D721Med (cell line): ENCODE results near the gene CFAP77.

Experiments used
- DNase-seq: peaks from one replicate; pipeline ENCODE4 v3.0.0; 2011; ENCODE audit warnings: low spot score; ENCODE audit not compliant: insufficient read length
- FAIRE-seq: peaks from 2 replicates; lab custom pipeline; 2011; peaks lifted over from hg19 to GRCh38; lab: Jason Lieb, UNC
- CTCF ChIP-seq: IDR thresholded peaks from 2 replicates; pipeline ENCODE4 v1.5.1; 2012; ENCODE audit warnings: mild to moderate bottlenecking, control low read depth; ENCODE audit not compliant: insufficient read depth; ENCODE audit errors: missing control alignments

CFAP77 gene

GRCh38 chr9:132507670-132508469 is 97.9 kb downstream of the CFAP77 start:
- TF ChIP-seq CTCF: peak; percentile 81
- peak; percentile 6 for FAIRE-seq
- peak; percentile 94 for DNase-seq

DNA sequence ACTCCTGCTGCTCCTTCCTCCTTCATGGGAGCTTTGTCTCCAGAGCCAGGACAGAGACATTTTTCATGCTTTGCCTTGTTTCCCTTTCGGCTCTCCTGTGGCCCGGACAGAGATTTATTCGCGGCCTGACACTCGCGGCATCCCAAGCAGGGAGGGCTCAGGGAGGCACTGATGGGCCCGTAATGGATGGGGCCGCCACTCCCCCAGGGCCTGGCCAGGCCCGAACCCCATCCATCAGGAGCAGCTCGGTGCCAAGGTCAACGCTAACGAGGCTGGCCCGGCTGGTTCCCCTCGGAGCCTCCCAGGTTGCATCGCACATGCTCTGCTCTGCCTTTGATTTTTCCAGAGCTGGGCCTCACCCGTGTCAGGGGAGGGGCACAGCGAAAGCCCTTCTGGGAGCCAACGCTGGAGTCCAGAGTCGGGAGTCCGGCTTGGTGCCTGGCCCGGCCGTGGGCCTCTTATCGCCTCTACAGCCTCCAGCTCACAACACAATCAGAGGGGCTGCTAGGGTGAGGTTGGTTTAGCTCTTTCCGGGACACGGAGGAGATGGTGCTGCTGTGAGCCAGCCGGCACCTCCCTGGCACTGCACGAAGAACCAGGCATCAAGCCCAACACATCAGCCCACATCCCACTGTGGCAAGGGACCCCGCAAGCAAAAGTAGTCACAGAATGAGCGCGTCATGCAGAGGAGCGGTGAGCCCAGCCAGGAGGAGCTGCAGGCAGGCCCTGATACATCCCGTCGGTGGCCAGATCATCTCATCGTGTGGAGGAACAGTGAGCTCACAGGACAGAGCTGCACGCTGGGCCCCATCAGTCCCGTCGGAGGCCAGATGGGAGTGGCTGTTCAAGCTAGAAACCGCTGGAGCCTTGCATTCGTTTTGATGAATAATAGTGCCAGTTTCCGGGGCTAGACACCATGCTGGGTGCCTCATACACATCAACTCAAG is 100.2 kb downstream of the CFAP77 start:
- DNase-seq (no peak), FAIRE-seq (no peak)
- no peak for TF ChIP-seq CTCF

DNA sequence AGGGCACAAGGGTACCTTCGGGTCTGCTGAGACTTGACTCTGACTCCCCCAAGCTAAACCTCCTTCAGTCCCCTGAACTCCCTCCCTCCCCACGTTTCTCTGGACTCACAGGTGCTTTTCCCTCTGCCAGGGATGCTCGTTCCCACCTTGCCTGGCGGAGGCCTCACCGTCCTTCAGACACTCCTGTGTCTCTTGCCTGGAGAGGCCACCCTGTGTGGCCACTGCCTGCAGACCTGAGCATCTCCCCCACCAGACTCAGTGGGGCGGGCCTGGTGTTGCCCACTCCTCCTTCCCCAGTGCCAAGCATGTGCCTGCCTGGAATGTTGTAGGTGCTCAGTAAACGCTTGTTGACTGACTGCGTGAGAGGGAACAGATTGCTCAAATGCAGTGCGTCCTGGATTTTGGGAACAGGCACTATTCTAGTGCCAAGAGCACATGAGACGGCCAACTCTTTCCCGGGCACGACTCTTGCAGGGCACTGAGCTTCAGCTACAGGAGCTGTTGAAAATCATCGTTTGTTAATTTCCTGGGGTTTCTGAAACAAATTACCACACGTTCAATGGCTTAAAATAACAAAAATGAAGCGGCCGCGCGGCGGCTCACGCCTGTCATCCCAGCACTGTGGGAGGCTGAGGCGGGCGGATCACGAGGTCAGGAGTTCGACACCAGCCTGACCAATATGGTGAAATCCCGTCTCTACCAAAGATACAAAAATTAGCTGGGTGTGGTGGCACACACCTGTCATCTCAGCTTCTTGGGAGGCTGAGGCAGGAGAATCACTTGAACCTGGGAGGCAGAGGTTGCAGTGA is 101.4 kb downstream of the CFAP77 start:
- DNase-seq (no peak), FAIRE-seq (no peak)
- TF ChIP-seq CTCF: no peak

DNA sequence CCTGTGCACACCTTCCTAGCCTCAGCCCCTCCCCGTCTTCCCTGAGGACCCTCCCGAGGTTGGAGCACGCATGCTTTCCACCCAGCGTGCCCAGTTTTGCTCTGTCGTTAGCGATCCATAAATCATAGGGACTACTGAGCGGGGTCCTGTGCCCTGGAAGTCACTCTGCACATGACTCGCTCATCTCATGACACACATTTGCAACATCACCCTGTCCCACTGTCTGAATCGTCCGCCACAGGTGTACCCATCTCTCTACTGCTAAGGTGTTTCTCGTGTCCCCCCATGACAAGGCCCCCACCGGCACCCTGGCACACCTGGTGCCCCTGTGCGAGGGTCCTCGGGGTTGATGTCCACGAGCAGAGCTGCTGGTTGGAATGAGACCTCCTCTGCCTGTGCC is 103.4 kb downstream of the CFAP77 start:
- no peak for DNase-seq
- TF ChIP-seq CTCF: no peak
- FAIRE-seq: no peak

GRCh38 chr9:132514011-132514744 is 104.2 kb downstream of the CFAP77 start:
- no peak for FAIRE-seq
- DNase-seq: no peak
- TF ChIP-seq CTCF: no peak

DNA sequence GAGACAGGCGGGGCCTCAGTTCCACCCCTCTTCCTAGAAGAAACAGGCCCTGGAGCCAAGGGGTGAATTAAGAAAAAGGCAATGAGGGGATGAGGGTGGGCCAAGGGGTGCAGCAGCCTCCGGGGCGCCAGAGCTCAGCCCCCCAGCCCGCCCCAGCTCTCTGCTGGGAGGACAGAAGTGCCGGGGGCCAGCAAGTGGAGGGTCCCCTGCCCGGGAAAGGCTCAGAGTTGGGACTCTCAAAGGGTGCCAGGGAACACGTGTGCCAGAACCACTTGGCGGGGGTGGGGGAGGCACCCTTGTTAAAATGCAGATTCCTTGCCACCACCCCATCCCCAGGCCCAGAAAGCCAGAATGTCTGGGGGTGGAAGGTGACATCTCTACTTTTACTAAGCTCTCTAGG is 104.8 kb downstream of the CFAP77 start:
- FAIRE-seq (no peak), DNase-seq (no peak)
- no peak for TF ChIP-seq CTCF
